Memory B cell (primary cell): ENCODE measurements around the gene TREX2.

Source experiments
- ATAC-seq: fragments of 150-1000 bp; cut with Tn5 transposase; 2 replicates; pipeline ENCODE4 v1.10.0; 2021; ENCODE audit warnings: low read depth, mild to moderate bottlenecking, moderate library complexity
- DNase-seq, 2 donors: peaks; one replicate each; pipeline ENCODE4 v3.0.0; 2022; ENCODE audit warnings: low spot score in 2 of 2
- H3K27ac Mint-ChIP-seq: one replicate; pipeline ENCODE4 v1.8.0; 2022; ENCODE audit warnings: mild to moderate bottlenecking, moderate library complexity, mixed read lengths
- H3K27me3 Mint-ChIP-seq: one replicate; pipeline ENCODE4 v1.8.0; 2022; ENCODE audit warnings: mixed read lengths
- H3K36me3 Mint-ChIP-seq: one replicate; pipeline ENCODE4 v1.8.0; 2022; ENCODE audit warnings: mild to moderate bottlenecking, mixed read lengths
- H3K4me1 Mint-ChIP-seq: one replicate; pipeline ENCODE4 v1.8.0; 2022; ENCODE audit warnings: mixed read lengths
- H3K4me3 Mint-ChIP-seq: one replicate; pipeline ENCODE4 v1.8.0; 2022; ENCODE audit warnings: mild to moderate bottlenecking, moderate library complexity, mixed read lengths
- H3K9me3 Mint-ChIP-seq: one replicate; pipeline ENCODE4 v1.8.0; 2022; ENCODE audit warnings: mixed read lengths

Gene TREX2, protein sequence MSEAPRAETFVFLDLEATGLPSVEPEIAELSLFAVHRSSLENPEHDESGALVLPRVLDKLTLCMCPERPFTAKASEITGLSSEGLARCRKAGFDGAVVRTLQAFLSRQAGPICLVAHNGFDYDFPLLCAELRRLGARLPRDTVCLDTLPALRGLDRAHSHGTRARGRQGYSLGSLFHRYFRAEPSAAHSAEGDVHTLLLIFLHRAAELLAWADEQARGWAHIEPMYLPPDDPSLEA

GRCh38 chrX:153445856-153446635, at the start of gene TREX2:
TREX2 (minus strand) TSS chrX:153446056; CDS start chrX:153445430, 626 bp downstream.
- Mint-ChIP-seq H3K9me3 (no peaks in the 10 kb centered on the region), H3K36me3 (peaks cover 4% of the 10 kb centered on the region), H3K27ac (no peak within 1 kb of the TSS), H3K4me1 (no peaks in the 10 kb centered on the region), H3K4me3 (no peak within 1 kb of the TSS), H3K27me3 (no peaks in the 10 kb centered on the region)
- DNase-seq (no peak), ATAC-seq (no peak)

DNA sequence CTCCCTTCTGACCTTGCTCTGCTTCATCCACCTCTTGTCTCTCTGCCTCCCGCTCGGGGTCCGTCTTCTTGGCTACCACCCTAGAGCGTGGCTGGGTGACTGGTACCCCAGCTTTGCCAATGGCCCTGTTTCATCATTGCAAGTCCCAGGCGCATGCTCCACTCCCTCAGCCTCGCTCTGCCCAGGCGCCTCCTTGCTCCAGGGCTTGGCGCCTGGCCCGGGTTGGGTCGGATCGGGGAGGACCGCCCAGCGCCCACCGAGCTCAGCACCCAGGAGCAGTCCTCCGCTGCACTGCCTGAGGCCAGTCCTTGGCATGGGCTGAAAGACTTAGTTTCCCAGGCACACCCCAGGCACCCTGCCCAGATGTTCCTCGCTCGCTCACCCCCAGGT, 49.5 kb upstream of the TREX2 start:
- H3K4me3 Mint-ChIP-seq = no peak overlapping the region
- no peaks in the 10 kb centered on the region for H3K36me3 Mint-ChIP-seq
- no peak overlapping the region for H3K27ac Mint-ChIP-seq
- peaks cover 4% of the 10 kb centered on the region for H3K4me1 Mint-ChIP-seq
- ATAC-seq = no peak
- DNase-seq = no peak
- peaks cover 7% of the 10 kb centered on the region for H3K27me3 Mint-ChIP-seq
- H3K9me3 Mint-ChIP-seq = no peaks in the 10 kb centered on the region

- Mint-ChIP-seq H3K4me1 (peaks cover 4% of the 10 kb centered on the region), H3K27me3 (peaks cover 7% of the 10 kb centered on the region), H3K36me3 (no peaks in the 10 kb centered on the region), H3K4me3 (no peak within 1 kb of the TSS), H3K9me3 (no peaks in the 10 kb centered on the region), H3K27ac (no peak within 1 kb of the TSS)
- no peak for DNase-seq
- ATAC-seq = no peak
Measured at GRCh38 chrX:153494541-153495361, 48.9 kb upstream of the TREX2 start, which contains the start of gene BGN. BGN (plus strand) TSS chrX:153494980; CDS start chrX:153504632, 9,652 bp downstream.

- H3K27ac Mint-ChIP-seq = no peak overlapping the region
- H3K36me3 Mint-ChIP-seq = no peaks in the 10 kb centered on the region
- H3K4me1 Mint-ChIP-seq = peaks cover 4% of the 10 kb centered on the region
- H3K27me3 Mint-ChIP-seq = peaks cover 7% of the 10 kb centered on the region
- ATAC-seq (no peak), DNase-seq (no peak)
- H3K9me3 Mint-ChIP-seq = no peaks in the 10 kb centered on the region
- H3K4me3 Mint-ChIP-seq = no peak overlapping the region
Measured at GRCh38 chrX:153494061-153494460, 48.2 kb upstream of the TREX2 start.

GRCh38 chrX:153493085-153493484, 47.2 kb upstream of the TREX2 start:
- H3K27ac Mint-ChIP-seq = no peak overlapping the region
- no peak overlapping the region for H3K4me3 Mint-ChIP-seq
- peaks cover 4% of the 10 kb centered on the region for H3K4me1 Mint-ChIP-seq
- no peaks in the 10 kb centered on the region for H3K9me3 Mint-ChIP-seq
- DNase-seq = no peak
- no peaks in the 10 kb centered on the region for H3K36me3 Mint-ChIP-seq
- no peak for ATAC-seq
- peaks cover 7% of the 10 kb centered on the region for H3K27me3 Mint-ChIP-seq

DNA sequence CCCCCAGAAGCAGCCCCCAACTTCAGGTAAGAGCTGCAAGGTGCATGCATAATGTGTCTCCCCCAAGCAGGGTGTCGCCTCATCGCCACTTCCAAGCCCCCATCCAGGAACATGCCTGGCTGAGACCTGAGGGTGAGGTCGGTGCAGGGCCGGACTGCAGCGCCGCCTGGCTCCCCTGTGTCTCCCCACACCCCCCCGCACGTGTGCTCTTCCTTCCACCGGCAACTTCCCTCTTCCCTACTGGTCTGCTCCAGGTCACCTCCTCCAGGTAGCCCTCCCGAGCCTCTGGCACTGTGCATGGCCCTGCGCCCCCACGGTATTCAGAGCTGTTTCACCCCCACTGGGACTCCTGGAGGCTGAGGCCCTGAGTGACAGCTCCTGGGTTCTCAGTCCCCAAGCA, 46.7 kb upstream of the TREX2 start:
- H3K4me3 Mint-ChIP-seq = no peak overlapping the region
- H3K36me3 Mint-ChIP-seq = no peaks in the 10 kb centered on the region
- H3K9me3 Mint-ChIP-seq = no peaks in the 10 kb centered on the region
- H3K4me1 Mint-ChIP-seq = peaks cover 4% of the 10 kb centered on the region
- ATAC-seq (no peak), DNase-seq (no peak)
- peaks cover 4% of the 10 kb centered on the region for H3K27me3 Mint-ChIP-seq
- no peak overlapping the region for H3K27ac Mint-ChIP-seq

GRCh38 chrX:153491918-153492317, 46.1 kb upstream of the TREX2 start:
- ATAC-seq = no peak
- Mint-ChIP-seq H3K27me3 (peaks cover 4% of the 10 kb centered on the region), H3K27ac (no peak overlapping the region), H3K9me3 (no peaks in the 10 kb centered on the region), H3K4me3 (no peak overlapping the region), H3K36me3 (no peaks in the 10 kb centered on the region), H3K4me1 (peaks cover 4% of the 10 kb centered on the region)
- DNase-seq = no peak

DNA sequence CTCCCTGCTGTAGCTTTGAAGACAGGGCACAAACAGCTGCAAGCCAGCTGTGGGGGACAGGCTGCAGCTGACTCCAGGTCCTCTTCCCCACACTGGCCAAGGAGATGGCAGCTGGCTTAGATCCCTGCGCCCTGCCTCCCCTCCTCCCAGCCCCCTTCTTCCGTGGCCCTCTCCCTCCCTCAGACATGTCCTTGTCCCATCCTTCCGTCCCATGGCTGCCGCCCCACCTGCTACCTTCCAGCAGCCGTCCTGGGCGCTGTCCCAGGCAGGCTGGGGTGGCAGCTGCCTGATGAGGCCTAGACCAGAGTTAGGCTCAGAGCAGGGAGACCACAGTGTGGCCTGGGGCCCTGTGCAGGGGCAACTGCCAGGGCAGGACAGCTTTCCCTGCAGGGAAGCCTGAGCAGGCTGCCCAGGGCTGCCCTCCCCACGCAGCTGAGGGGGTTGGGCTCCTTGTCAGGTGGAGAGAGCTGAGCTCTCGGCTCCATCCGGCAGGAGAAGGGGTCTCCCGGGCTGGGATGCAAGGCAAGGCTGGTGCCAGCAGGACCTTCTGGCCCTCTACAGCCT, 45.6 kb upstream of the TREX2 start:
- no peak overlapping the region for H3K27ac Mint-ChIP-seq
- H3K4me1 Mint-ChIP-seq = peaks cover 4% of the 10 kb centered on the region
- H3K9me3 Mint-ChIP-seq = no peaks in the 10 kb centered on the region
- no peaks in the 10 kb centered on the region for H3K36me3 Mint-ChIP-seq
- ATAC-seq (no peak), DNase-seq (no peak)
- peaks cover 4% of the 10 kb centered on the region for H3K27me3 Mint-ChIP-seq
- H3K4me3 Mint-ChIP-seq = no peak overlapping the region

- H3K4me1 Mint-ChIP-seq = peaks cover 4% of the 10 kb centered on the region
- H3K36me3 Mint-ChIP-seq = no peaks in the 10 kb centered on the region
- no peak overlapping the region for H3K27ac Mint-ChIP-seq
- no peak for ATAC-seq
- DNase-seq = no peak
- peaks cover 3% of the 10 kb centered on the region for H3K27me3 Mint-ChIP-seq
- no peaks in the 10 kb centered on the region for H3K9me3 Mint-ChIP-seq
- no peak overlapping the region for H3K4me3 Mint-ChIP-seq
Measured at GRCh38 chrX:153490217-153490930, 44.5 kb upstream of the TREX2 start.

DNA sequence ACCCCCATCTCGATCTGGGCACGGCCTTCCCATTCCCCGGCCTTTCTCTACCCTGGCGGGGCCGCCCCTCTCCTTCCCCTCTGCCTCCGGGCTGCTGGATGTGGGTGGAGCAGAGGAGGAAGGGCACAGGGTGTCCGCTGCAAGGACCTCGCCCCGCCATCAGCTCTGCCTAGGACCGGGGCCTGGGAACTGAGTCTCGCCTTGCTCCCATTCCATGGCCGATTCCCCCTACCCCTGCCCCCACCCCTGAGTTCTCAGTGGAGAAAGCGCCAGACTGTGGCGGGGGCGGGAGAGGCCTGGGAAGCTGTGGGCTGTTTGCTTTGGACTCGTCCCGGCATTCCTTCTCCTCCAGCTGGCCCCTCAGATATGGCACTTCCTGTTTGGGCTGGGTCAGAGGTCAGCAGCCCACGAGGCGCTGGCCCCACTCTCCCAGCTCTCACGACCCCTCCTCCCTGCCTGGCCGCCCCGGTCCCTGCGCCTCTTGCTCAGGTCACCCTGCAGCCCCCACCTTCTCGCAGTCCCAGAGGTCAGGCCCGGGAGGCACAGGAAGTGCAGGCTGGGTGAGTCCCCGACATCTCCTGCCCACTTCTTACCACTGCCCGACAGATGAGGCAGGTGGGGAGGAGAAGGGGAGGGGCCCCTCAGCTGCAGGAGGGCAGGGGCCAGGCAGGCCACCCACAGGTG, 42.5 kb upstream of the TREX2 start:
- Mint-ChIP-seq H3K9me3 (no peaks in the 10 kb centered on the region), H3K4me3 (no peak overlapping the region), H3K4me1 (no peaks in the 10 kb centered on the region), H3K27me3 (no peaks in the 10 kb centered on the region), H3K27ac (no peak overlapping the region), H3K36me3 (no peaks in the 10 kb centered on the region)
- DNase-seq (no peak), ATAC-seq (no peak)

GRCh38 chrX:153487590-153488071, 41.8 kb upstream of the TREX2 start:
- H3K27me3 Mint-ChIP-seq = no peaks in the 10 kb centered on the region
- H3K4me1 Mint-ChIP-seq = no peaks in the 10 kb centered on the region
- DNase-seq = no peak
- no peaks in the 10 kb centered on the region for H3K36me3 Mint-ChIP-seq
- ATAC-seq = no peak
- no peaks in the 10 kb centered on the region for H3K9me3 Mint-ChIP-seq
- H3K4me3 Mint-ChIP-seq = no peak overlapping the region
- H3K27ac Mint-ChIP-seq = no peak overlapping the region

DNA sequence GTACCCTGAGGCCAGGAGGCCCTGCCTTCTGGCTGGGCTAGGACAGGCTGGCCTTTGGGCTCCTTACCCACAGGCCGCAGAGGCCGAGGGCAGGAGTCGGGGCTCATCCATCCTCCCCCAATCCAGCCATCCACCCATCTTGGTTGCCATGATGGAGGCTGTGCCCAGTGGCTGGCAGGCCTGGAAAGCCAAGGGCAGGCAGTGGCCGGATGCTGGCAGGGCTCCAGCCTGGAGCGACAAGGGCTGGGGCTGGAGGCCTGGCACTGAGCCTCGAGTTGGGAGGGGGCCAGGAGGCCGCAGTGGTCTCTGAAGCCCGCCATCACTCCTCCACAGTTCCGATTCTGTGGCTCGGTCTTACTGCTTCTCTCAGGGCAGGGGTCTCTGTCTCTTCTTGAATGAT, 40.3 kb upstream of the TREX2 start:
- no peak for ATAC-seq
- no peaks in the 10 kb centered on the region for H3K4me1 Mint-ChIP-seq
- H3K9me3 Mint-ChIP-seq = no peaks in the 10 kb centered on the region

More for the DNA sequence above, 40.3 kb upstream of the TREX2 start:
- no peak overlapping the region for H3K4me3 Mint-ChIP-seq
- H3K27me3 Mint-ChIP-seq = no peaks in the 10 kb centered on the region
- no peak overlapping the region for H3K27ac Mint-ChIP-seq
- no peaks in the 10 kb centered on the region for H3K36me3 Mint-ChIP-seq
- DNase-seq = no peak
